Measurements from ENCODE around the gene ING3.
A peak's percentile ranks its signal among the peaks of the same experiment; 100 is the strongest.

The ING3 gene, protein sequence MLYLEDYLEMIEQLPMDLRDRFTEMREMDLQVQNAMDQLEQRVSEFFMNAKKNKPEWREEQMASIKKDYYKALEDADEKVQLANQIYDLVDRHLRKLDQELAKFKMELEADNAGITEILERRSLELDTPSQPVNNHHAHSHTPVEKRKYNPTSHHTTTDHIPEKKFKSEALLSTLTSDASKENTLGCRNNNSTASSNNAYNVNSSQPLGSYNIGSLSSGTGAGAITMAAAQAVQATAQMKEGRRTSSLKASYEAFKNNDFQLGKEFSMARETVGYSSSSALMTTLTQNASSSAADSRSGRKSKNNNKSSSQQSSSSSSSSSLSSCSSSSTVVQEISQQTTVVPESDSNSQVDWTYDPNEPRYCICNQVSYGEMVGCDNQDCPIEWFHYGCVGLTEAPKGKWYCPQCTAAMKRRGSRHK

DNA sequence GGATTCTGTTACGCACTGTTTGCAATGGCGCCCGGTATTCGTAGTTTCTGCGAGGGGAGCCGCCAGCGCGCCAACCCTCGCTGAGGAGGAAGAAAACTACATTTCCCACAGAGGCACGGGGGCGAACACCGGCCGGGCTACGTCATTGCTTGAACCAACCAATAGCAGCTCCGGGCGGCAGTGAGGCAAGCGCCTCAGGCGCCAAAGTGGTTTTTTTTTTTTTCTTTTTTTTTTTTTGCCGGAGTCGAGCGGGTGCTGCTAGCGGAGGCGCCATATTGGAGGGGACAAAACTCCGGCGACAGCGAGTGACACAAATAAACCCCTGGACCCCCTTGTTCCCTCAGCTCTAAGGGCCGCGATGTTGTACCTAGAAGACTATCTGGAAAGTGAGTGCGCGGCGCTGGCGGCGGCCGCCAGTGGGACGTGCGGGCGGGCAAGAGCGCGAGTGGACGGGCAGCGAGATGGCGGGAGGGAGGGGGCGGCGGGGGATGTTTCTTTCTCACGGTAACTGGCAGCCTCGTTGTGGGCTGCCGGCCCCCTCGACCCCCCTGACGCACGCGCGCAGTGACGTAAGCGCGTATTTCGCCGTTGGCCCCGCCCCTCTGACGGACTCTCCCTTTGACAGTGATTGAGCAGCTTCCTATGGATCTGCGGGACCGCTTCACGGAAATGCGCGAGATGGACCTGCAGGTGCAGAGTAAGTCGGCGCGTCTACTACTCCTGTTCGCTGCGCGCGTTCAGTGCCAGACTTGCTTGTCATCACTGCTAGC is at the start of gene ING3:
ING3 (plus strand) TSS at position 239 of the 770 bp plus-strand sequence; CDS start at position 359, 120 bp downstream.
- intact Hi-C loops (cut with DNase I): loop anchor here (5.0 kb wide), 1 partner anchor 93 kb away; the partner anchor contains the start of gene TSPAN12

DNA sequence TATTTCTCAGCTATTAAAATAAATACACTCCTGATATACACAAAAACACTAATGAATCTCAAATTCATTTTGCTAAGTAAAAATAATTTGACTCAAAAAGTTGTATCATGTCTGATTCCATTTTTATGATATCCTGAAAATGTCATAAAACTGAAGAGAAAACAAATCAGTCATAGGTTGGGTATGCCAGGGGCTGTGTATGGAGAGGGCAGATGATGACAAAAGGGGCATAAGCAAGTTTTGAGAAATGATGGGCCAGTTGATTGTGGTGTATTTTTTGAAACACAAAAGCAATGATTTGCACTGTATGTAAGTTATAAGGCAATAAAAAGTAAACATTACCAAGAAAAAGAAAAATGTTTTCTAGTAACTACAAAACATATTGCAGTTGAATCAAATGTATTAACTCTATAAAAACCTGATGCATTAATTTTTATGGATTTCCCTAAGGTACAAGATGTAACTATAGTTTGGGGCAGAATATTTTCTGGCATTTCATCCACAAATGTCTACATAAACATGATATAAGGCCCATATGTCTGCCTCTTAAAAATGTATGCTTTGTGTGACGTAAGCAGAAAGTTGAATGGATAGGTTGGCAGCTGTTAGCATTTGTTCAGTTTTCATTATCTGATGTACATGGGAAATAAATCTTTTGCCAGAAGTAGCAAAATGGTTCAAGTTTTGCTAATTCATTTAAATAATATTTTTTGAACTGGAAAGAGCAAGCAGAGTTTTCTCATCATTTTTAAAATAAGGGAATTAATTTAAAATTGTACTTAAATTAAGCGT is 35.1 kb upstream of the ING3 start:
- DNase-seq: no peak
- intact Hi-C loops (cut with DNase I): no loop called here

More for the DNA sequence above, at the start of gene ING3:
- DNase-seq: peak; percentile 96 to 100 (median 97)

DNA sequence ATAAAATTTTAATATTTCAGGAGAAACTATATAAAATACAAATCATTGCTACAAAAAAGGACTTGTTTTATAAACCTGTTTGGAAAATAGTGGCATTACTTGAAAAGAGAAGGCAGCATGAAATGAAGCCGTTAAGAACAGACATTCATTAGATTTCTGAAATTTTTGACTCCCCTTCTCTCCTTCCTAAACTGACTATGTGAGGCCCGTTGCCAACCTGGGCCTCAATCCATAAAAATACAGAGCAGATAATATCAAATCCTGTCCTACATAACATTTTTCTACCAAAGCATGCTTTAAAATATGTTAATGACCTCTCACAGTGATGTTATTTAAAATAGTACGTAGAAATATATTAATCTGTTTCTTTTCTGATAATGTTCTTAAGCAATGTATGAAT is 34.5 kb upstream of the ING3 start:
- intact Hi-C loops (cut with DNase I): no loop called here
- DNase-seq: no peak

DNA sequence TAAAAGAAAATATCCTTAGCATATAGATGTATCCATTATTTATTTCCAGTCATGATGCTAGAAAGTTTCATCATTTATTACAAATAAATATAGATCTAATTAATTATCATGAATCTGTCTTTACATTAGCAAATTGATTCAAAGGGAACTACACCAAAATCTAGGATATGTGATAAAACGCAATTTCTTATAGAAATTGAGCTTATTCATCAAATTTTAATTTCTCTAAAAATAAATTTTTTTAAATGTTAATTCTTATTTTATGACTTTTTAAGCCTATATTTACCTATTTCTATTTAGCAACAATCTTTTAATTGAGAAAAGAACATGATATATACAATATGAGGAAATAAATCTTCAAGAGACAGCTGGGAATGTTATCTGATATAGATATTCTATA is 34.0 kb upstream of the ING3 start:
- no peak for DNase-seq
- intact Hi-C loops (cut with DNase I): no loop called here

DNA sequence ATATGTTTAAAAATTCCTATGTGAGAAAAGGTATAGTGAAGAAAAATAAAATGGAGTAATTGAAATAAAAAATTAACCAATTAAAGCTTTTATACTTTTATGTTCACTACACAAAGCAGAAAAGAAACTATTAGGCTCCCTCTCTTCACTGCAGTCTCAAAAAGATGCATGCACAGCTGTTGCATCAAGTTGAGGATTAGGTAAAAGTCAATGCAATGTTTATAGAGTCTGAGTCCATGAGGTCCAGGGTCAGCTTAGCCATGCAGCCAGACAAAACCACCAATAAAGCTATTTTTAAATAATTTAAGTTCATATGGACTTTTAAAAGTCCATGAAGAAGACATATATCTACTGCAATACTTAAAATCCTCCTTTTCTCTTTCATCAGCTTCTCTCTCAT is 31.1 kb upstream of the ING3 start:
- intact Hi-C loops (cut with DNase I): no loop called here
- DNase-seq: no peak

DNA sequence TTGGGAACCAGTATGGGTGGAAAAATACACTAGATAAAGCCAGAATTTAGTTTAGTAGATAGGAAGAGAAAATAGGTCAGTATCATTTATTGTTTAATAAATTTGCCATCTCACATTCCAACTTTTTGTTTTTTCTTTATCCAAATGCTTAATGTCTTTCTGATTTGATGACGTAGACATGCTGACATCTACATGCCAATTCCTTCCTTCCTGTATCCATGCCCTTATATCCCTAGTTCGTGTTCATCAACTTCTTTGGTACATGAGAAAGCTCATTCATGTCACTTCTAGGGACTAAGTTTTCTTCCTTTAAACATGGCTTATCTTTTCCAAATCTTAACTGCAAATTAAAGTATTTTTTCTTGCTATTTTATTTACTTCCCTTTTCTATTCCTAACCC is 30.5 kb upstream of the ING3 start:
- intact Hi-C loops (cut with DNase I): no loop called here
- no peak for DNase-seq

DNA sequence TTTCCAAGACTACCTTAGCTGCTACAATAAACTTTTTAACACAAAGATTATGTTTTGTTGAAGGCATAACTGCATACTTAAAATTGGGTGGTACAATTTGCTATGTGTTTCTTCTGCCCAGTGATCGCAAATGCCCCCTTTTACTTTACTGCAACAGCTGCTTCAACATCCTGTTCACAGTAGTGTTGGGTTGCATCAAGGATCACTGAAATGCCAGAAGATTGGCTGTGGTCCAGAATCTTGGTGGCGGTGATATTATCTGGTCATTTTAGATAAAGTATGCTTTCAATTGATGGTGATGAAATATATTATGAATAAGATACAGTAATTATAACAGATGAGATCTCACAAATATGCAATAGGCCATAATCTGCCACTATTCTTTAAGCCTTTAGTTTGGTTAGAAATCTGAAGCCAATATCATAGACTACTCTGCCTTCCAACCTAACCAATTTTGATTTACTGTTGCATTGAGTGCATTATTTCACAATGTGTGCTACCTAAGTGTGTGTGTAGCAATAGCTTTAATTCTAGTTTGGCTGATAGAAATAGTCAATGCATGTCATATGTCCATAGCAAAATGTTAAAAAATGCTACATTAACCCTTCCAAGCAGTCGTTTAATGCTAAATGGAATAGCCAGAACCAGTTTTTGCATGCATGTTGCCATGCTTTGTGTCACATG is 29.8 kb upstream of the ING3 start:
- intact Hi-C loops (cut with DNase I): no loop called here
- DNase-seq: no peak

DNA sequence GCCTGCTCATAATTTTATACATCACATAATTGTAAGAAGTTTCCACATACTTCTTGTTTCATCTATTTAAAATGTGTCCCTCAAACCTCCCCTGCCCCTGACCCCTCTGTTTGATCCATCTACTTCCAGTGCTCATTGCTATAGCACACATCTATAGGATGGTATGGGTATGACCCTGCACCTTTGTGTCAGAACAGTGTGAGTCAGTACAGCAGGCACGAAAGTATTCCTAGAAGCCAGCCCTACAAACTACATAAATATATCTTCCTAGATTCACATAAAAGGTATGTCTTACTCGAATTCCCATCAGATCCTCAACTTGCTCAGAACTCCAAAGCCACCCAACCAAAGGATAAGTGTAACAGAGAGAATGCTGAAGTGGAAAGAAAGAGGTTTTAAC is 25.7 kb upstream of the ING3 start:
- intact Hi-C loops (cut with DNase I): no loop called here
- no peak for DNase-seq

DNA sequence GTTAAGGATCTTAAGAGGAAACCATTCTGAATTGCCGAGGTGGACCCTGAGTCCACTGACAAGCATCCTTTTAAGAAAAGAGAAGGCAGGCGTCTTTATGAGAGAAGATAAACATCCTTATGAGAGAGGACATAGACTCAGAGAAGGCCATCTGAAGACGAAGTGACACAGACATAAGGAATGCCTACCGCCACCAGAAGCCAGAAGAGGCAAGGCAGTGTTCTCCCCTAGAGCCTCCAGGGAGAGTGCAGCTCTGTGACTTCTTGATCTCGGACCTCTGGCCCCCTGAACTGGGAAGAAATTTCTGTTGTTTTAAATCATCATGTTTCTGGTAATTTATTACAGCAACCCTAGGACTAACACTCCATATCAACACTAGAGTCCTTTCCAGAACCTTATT is 25.2 kb upstream of the ING3 start:
- no peak for DNase-seq
- intact Hi-C loops (cut with DNase I): no loop called here

DNA sequence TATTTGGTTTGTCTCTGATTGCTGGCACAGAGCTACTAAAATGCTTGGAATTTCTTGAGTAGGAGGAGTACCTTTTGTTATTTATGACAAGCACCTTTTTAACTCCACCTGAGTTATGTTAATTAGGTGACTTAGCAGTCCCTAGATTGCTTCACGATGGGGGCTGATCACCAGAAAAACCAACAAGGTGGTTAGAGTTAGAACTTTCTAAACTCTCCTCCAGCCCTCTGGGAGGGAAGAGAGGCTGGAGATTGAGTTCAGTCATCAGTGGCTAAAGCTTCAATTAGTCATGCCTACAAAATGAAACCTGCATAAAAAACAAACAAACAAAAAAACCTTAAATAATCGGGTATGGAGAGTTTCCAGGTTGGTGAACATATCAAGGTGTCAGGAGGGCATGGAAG is 23.6 kb upstream of the ING3 start:
- intact Hi-C loops (cut with DNase I): no loop called here
- no peak for DNase-seq

DNA sequence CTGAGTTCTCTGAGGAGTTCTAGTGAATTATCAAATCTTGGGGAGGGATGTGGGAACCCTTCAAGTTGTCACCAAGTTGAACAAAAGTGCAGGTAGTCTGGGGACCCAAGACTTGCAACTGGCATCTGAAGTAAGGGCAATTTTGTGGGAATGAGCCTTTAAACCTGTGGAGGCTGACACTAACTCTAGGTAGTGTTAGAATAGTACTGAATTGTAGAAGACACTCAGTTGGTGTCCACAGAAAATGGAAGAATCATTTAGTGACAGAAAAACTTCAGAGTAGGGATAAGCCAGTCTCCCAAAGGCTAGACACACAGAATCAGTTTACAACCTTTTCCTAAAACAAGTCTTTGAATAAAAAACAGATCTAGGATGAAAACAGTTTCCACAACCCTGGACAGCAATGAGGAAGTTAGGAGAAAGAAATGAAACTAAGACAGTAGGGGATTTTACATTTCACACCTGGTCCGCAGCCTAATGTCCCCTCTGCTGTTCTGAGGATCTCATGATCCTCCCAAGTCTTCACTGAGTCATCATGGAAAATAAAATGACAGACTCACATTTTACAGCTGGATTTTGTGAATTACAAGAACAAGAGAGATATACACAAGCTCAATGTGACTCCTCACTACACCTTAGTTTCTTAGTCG is 23.0 kb upstream of the ING3 start:
- intact Hi-C loops (cut with DNase I): no loop called here

DNA sequence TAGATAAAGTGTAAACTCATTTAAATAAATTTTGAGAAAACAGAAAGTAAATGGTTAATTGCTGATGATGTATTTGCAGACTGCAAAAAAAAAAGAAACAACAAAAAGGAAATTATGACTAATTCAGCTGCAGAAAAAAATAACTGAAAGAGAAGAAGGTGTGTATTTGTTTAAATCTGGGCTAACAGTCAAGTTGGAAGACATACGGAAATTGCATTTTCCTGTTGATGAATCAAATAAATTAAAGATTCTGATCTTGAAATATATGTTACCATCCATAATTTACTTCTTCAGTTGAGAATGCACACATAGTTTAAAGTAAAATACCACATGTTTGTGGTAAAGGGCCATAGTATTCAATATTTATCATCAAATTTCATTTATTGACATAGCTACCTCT is 19.3 kb upstream of the ING3 start:
- no peak for DNase-seq
- intact Hi-C loops (cut with DNase I): no loop called here

More for the DNA sequence above, 23.0 kb upstream of the ING3 start:
- DNase-seq: no peak

DNA sequence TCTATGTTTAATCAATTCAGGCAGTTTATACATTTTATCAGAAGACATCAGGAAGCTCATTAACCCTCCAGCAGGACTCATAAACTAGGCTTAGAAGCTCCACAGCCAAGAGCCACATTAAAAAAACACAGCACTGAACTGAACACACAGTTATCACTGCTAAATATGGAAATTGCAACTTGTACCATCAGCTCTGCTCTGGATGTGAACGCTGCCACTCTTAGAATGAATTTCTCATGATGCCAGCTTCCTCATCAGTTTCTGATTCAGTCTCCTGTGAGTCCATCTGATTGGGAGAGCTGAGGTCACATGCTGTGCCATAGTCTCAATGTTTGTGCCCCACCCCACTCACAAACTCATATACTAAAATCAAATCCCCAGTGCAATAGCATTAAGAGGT is 17.1 kb upstream of the ING3 start:
- intact Hi-C loops (cut with DNase I): no loop called here
- no peak for DNase-seq

DNA sequence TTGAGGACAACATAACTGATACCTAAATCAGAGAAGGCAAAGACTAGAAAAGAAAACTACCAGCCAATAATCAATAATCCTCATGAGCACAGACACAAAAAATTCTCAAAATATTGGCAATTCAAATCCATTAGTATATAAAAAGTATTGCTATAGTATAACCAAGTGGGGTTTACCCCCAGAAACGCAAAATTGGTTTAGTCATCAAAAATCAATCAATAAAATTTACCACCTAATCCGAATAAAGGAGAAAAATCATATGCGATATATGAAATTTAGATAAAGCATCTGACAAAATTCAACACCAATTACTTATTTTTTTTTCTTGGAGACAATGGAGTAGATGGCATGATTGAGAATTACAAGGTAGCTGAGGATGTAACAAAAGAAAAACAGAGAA is 11.2 kb upstream of the ING3 start:
- intact Hi-C loops (cut with DNase I): no loop called here
- no peak for DNase-seq

DNA sequence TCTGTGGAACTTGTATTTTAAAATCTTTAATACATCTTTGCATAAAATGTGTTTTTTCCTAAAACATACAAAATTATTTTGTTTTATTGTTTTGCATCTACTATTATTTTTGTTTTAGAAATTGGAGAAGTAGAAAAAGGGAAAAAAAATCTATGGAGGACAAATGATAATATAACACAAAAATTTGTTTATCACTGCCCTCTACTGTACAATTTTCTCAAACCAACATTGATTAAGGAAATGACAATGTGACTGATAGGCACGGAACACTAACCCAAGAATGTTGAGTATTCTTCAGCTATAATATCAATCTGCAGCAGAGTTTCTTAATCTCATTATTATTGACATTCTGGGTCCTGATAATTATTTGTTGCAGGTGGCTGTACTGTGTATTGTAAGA is 9.5 kb upstream of the ING3 start:
- DNase-seq: no peak
- intact Hi-C loops (cut with DNase I): loop anchor here (1.0 to 5.0 kb wide), 2 partner anchors 135 to 149 kb away; no protein-coding TSS in a partner anchor

DNA sequence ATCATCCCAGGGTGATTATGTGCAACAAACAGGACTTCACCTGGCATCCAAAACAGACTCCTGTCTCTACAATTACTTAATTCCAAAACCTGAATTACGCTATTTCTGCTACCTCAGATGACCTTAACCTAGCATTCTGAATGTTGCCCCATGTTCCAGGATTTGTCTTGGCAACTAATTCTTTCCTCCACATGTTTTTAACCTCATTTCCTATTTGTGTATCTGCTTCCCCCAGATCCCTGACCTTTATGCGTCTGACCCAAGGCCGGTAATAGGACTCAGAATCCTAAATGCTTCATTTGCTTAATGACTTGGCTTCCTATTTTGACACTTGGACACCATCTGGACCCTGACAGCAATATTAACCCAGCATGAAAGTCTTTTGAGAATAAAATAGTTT is 8.7 kb upstream of the ING3 start:
- no peak for DNase-seq
- intact Hi-C loops (cut with DNase I): loop anchor here (1.0 to 5.0 kb wide), 2 partner anchors 136 to 150 kb away; no protein-coding TSS in a partner anchor

DNA sequence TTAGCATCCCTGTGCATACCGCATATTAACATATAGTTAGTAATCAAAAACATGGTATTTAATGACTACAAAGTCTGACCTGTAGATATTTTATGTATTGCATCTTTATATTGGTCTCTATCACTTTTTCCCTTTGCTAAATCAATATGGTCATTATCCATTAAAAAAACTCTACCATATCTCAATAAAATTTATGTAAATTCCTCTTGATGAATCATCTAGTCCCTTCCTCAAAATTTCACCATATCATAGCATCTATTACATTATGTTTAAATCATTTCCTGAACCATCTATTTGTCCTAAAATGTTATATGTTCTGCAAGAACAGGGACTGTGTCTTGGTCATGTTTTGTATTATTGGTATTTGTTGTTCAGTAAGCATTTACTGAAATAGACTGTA is 7.7 kb upstream of the ING3 start:
- no peak for DNase-seq
- intact Hi-C loops (cut with DNase I): loop anchor here (5.0 kb wide), 1 partner anchor 151 kb away; no protein-coding TSS in a partner anchor

DNA sequence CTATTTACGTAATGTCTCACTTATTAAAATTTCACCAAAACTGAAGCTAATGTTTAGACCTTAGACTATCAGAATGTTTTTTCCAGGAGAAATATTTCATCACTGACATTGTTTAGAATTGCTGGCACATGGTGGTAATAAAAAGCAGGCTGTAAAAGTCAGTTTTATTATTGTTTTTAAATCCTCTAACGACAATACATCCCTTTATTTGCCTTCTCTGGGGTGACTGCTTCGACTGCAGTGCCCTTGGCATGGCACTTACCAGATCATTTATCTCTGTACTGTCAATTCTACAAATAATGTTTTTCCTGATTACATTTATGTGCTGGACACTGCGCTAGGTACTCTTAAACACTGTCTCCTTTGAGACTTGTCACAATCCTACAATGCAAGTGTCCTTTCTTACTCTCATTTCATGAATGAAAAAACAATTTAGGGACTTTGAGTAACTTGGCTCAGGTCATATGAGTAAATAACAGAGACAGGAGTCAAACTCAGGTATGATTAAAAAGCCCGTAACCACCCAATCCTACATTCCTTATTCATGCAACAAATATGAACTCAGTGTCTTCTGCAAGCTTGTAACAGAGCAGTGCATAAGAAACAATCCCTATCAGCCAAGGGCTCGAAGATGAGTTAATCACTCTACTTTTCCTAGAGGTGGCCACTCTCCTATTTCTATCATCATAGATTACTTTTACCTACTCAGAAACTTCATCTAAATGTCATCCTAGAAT is 5.6 kb upstream of the ING3 start:
- intact Hi-C loops (cut with DNase I): loop anchor here (5.0 kb wide), 1 partner anchor 153 kb away; no protein-coding TSS in a partner anchor
- no peak for DNase-seq

DNA sequence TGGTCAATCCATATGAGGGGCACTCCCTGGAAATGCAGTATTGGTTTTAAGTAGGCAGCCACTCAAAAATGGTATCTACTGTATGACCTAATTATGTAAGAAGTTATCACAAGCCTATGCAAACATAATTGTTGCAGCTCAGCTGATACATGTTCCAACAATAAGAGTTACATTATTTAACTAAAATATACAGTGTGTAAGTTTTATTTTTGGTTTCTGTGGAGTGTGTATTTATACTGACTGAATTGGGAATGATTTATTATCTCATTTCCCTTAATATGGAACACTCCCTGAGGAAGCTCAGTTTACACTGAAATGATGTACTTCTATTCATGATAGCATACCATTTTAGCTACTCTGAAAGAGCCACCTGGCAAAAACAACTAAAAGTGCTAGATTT is 2.6 kb upstream of the ING3 start:
- DNase-seq: no peak
- intact Hi-C loops (cut with DNase I): no loop called here

Measured in posterior cingulate gyrus (tissue), 11 donors.